OCI-LY1 (cell line): ENCODE measurements around the gene ATL1.

ENCODE experiments used
- H2AFZ ChIP-seq: fragments of 200-600 bp; sonication (generic), shearing (Covaris generic); 2 replicates; pipeline ENCODE4 v1.6.0; 2014; ENCODE audit warnings: antibody characterized with exemption, mild to moderate bottlenecking, low read length
- H3F3A ChIP-seq: fragments of 200-600 bp; sonication (generic), shearing (Covaris generic); 2 replicates; pipeline ENCODE4 v1.6.0; 2014; ENCODE audit warnings: mild to moderate bottlenecking, antibody characterized with exemption, low read length, moderate library complexity; ENCODE audit not compliant: insufficient read depth
- H3K27ac ChIP-seq: fragments of 200-600 bp; sonication (generic); 2 replicates; pipeline ENCODE4 v1.5.1; 2014; ENCODE audit warnings: low read length, mixed run types, mild to moderate bottlenecking, low read depth; ENCODE audit not compliant: poor library complexity, severe bottlenecking
- H3K27me3 ChIP-seq: fragments of 200-600 bp; sonication (generic); 2 replicates; pipeline ENCODE4 v1.6.0; 2014; ENCODE audit warnings: antibody characterized with exemption, mild to moderate bottlenecking, low read length, moderate library complexity; ENCODE audit not compliant: insufficient read depth
- H3K36me3 ChIP-seq: fragments of 200-600 bp; sonication (generic); 2 replicates; pipeline ENCODE4 v1.6.1; 2014; ENCODE audit warnings: mild to moderate bottlenecking, antibody characterized with exemption, low read length, moderate library complexity, mixed read lengths; ENCODE audit not compliant: insufficient read depth
- H3K4me1 ChIP-seq: fragments of 200-600 bp; sonication (generic); 2 replicates; pipeline ENCODE4 v1.5.1; 2014; ENCODE audit warnings: mild to moderate bottlenecking, low read length, moderate library complexity; ENCODE audit not compliant: insufficient read depth, severe bottlenecking
- H3K4me2 ChIP-seq: fragments of 200-600 bp; sonication (generic), shearing (Covaris generic); 2 replicates; pipeline ENCODE4 v1.6.1; 2014; ENCODE audit warnings: low read length
- H3K4me3 ChIP-seq: fragments of 200-600 bp; sonication (generic); 2 replicates; pipeline ENCODE4 v1.5.1; 2014; ENCODE audit warnings: low read length, low read depth, mild to moderate bottlenecking, mixed read lengths; ENCODE audit not compliant: poor library complexity, severe bottlenecking
- H3K79me2 ChIP-seq: fragments of 200-600 bp; shearing (Covaris generic); 2 replicates; pipeline ENCODE4 v1.6.1; 2016; ENCODE audit warnings: mixed run types, low read length, mixed read lengths; ENCODE audit not compliant: insufficient read depth
- H3K9ac ChIP-seq: fragments of 200-600 bp; sonication (generic), shearing (Covaris generic); 2 replicates; pipeline ENCODE4 v1.6.1; 2014; ENCODE audit warnings: mild to moderate bottlenecking, low read length, mixed read lengths
- H3K9me2 ChIP-seq: fragments of 200-600 bp; sonication (generic), shearing (Covaris generic); 2 replicates; pipeline ENCODE4 v1.6.1; 2014; ENCODE audit warnings: low read depth, mild to moderate bottlenecking, low read length, mixed read lengths
- H3K9me3 ChIP-seq: fragments of 200-600 bp; shearing (Covaris generic); 2 replicates; pipeline ENCODE4 v1.6.1; 2014; ENCODE audit warnings: low read length, mixed read lengths
- H4K20me1 ChIP-seq: fragments of 200-600 bp; sonication (generic), shearing (Covaris generic); 2 replicates; pipeline ENCODE4 v1.6.0; 2016; ENCODE audit warnings: mild to moderate bottlenecking, low read length; ENCODE audit not compliant: insufficient read depth
- EZH2 ChIP-seq: fragments of 200-600 bp; sonication (generic), shearing (Covaris generic); IDR thresholded peaks from 2 replicates; pipeline ENCODE4 v1.8.0; 2017; ENCODE audit warnings: borderline replicate concordance, mixed run types, mild to moderate bottlenecking, antibody characterized with exemption, low read length, moderate library complexity, mixed read lengths
- TF ChIP-seq, protein P1 (sequence below): fragments of 200-600 bp; sonication (generic), shearing (Covaris generic); IDR thresholded peaks from 2 replicates; pipeline ENCODE4 v1.5.1; 2017; ENCODE audit warnings: mild to moderate bottlenecking, antibody characterized with exemption, low read length, moderate library complexity, mixed read lengths

The ATL1 gene

DNA sequence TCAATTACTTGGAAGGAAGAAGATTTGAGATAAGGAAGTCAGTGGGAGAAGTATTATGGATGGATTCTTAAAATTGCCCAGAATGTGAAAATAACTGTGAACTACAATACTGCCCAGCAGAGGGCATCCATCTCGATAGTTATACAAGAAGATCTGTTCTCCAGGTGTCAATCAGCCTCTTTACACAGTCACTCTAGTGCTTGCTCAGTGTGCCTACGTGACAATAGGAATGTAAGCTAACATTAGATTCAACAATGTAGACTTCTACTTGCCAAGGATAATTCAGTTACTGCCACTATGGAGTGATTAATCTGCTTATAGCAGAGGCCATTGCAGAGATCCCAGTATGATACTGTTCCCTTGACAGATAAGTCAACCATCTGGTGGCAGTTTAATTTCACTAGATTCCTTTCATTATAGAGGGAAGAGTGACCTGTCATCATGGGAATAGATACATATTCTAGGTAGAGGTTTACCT lies 17.0 kb upstream of the ATL1 start:
- Histone ChIP-seq H3K9me2 (no peaks in the 10 kb centered on the region), H3K27ac (no peak overlapping the region), H3K9me3 (no peaks in the 10 kb centered on the region), H3F3A (no peaks in the 10 kb centered on the region), H4K20me1 (no peaks in the 10 kb centered on the region), H3K4me1 (peaks cover 9% of the 10 kb centered on the region), H3K4me3 (no peak overlapping the region), H3K9ac (no peak overlapping the region), H3K36me3 (no peaks in the 10 kb centered on the region), H3K4me2 (no peak overlapping the region; the same call in 1 of the 2 replicates), H2AFZ (no peak overlapping the region), H3K79me2 (no peaks in the 10 kb centered on the region), H3K27me3 (no peaks in the 10 kb centered on the region)
- TF ChIP-seq, protein P1, sequence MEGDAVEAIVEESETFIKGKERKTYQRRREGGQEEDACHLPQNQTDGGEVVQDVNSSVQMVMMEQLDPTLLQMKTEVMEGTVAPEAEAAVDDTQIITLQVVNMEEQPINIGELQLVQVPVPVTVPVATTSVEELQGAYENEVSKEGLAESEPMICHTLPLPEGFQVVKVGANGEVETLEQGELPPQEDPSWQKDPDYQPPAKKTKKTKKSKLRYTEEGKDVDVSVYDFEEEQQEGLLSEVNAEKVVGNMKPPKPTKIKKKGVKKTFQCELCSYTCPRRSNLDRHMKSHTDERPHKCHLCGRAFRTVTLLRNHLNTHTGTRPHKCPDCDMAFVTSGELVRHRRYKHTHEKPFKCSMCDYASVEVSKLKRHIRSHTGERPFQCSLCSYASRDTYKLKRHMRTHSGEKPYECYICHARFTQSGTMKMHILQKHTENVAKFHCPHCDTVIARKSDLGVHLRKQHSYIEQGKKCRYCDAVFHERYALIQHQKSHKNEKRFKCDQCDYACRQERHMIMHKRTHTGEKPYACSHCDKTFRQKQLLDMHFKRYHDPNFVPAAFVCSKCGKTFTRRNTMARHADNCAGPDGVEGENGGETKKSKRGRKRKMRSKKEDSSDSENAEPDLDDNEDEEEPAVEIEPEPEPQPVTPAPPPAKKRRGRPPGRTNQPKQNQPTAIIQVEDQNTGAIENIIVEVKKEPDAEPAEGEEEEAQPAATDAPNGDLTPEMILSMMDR = peak; percentile 70
- no peak for TF ChIP-seq EZH2

DNA sequence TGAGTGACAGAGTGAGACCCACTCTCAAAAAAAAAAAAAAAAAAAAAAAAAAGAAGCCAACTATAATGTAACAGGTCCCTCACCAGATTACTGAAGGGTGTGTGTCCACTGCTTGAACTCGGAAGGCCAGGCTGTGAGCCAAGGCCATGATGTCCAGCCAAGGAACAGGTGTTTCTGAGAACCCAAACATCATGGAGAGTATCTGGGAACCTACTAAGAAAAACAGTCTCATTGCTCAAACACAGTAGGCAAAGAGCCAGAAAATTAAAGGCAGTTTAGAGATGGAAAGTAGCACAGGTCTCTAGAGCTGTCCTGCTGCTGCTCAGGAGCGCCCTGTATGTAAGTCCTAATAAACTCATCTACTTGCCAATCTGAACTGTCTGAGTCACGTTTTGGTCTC lies 15.0 kb upstream of the ATL1 start:
- Histone ChIP-seq H3K9ac (no peak overlapping the region), H3K4me1 (peaks cover 9% of the 10 kb centered on the region), H2AFZ (no peak overlapping the region), H3F3A (no peaks in the 10 kb centered on the region), H3K9me3 (no peaks in the 10 kb centered on the region), H3K4me2 (no peak overlapping the region), H4K20me1 (no peaks in the 10 kb centered on the region), H3K27me3 (no peaks in the 10 kb centered on the region), H3K4me3 (no peak overlapping the region), H3K27ac (no peak overlapping the region), H3K9me2 (no peaks in the 10 kb centered on the region), H3K36me3 (no peaks in the 10 kb centered on the region), H3K79me2 (no peaks in the 10 kb centered on the region)
- TF ChIP-seq, protein P1 = no peak
- no peak for TF ChIP-seq EZH2

DNA sequence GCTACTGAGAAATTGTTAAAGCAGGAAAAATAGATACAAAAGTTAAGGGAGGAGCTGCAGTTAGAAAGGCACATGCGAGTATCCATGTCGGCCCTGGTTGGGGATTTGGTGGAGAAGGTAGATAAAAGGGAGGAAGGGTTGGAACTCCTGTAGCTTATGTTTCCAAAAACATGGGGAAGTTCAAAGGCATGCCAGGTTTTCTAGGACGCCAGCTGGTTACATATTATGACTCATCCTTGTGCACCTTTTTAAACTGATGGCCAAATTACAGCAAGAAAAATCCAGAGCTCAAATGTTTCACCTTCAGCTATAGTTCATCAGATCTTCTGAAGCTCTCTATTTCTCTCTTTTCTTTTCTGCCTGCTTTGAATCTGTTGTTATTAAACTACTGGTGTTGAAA lies 14.3 kb upstream of the ATL1 start:
- H3K4me1 ChIP-seq = peaks cover 9% of the 10 kb centered on the region
- no peak overlapping the region for H3K4me2 ChIP-seq
- H2AFZ ChIP-seq = no peak overlapping the region
- no peaks in the 10 kb centered on the region for H4K20me1 ChIP-seq
- no peaks in the 10 kb centered on the region for H3K79me2 ChIP-seq
- H3K36me3 ChIP-seq = no peaks in the 10 kb centered on the region
- no peak overlapping the region for H3K4me3 ChIP-seq
- H3K9ac ChIP-seq = no peak overlapping the region
- no peaks in the 10 kb centered on the region for H3F3A ChIP-seq
- no peak for TF ChIP-seq EZH2
- TF ChIP-seq, protein P1 = no peak
- no peak overlapping the region for H3K27ac ChIP-seq
- H3K9me3 ChIP-seq = no peaks in the 10 kb centered on the region
- 0 out of 2 replicates have a peak, but pooled peaks cover 3% of the 10 kb centered on the region for H3K27me3 ChIP-seq
- no peaks in the 10 kb centered on the region for H3K9me2 ChIP-seq
